CD4-positive, alpha-beta T cell treated with Interleukin-6 for 4 hours (primary cell): ENCODE results near the gene PFN4.
"Not testable (repeated sequence)": the region's sequence is repeated elsewhere in the genome, so short reads cannot be mapped to it uniquely, and the experiment has no call there.

Source experiments
- DNase-seq: peaks from one replicate; pipeline ENCODE4 v3.0.0-alpha.2; 2020; ENCODE audit warnings: mixed read lengths

Gene PFN4

GRCh38 chr2:24110660-24111303 is 12.4 kb downstream of the PFN4 start:
- no peak for DNase-seq

GRCh38 chr2:24109431-24109830 is 13.7 kb downstream of the PFN4 start:
- not testable (repeated sequence) for DNase-seq

GRCh38 chr2:24107336-24107735 is 15.8 kb downstream of the PFN4 start:
- no peak for DNase-seq

GRCh38 chr2:24106786-24107185 is 16.3 kb downstream of the PFN4 start:
- no peak for DNase-seq

GRCh38 chr2:24105816-24106215 is 17.3 kb downstream of the PFN4 start:
- DNase-seq = no peak

- no peak for DNase-seq
Measured at GRCh38 chr2:24104906-24105305, 18.2 kb downstream of the PFN4 start.

GRCh38 chr2:24104110-24104650 is 19.0 kb downstream of the PFN4 start:
- no peak for DNase-seq

GRCh38 chr2:24102677-24103076 is 20.5 kb downstream of the PFN4 start:
- no peak for DNase-seq

GRCh38 chr2:24101992-24102391 is 21.1 kb downstream of the PFN4 start:
- no peak for DNase-seq

- DNase-seq = not testable (repeated sequence)
Measured at GRCh38 chr2:24100732-24101131, 22.4 kb downstream of the PFN4 start.

GRCh38 chr2:24095171-24095677 is 27.9 kb downstream of the PFN4 start:
- not testable (repeated sequence) for DNase-seq

- DNase-seq = not testable (repeated sequence)
Measured at GRCh38 chr2:24093270-24093669, 29.9 kb downstream of the PFN4 start.

- no peak for DNase-seq
Measured at GRCh38 chr2:24088821-24089359, 34.2 kb downstream of the PFN4 start.

- no peak for DNase-seq
Measured at GRCh38 chr2:24087032-24087431, 36.1 kb downstream of the PFN4 start.

- no peak for DNase-seq
Measured at GRCh38 chr2:24086241-24086640, 36.9 kb downstream of the PFN4 start.

- no peak for DNase-seq
Measured at GRCh38 chr2:24085200-24085489, 38.0 kb downstream of the PFN4 start.

GRCh38 chr2:24084386-24085199 is 38.5 kb downstream of the PFN4 start, which contains the start of gene TP53I3:
TSS of gene TP53I3 (minus strand) at chr2:24084834. CDS start at chr2:24084326, 508 bp downstream.
- peak; percentile 84 for DNase-seq

GRCh38 chr2:24083567-24084385 is 39.4 kb downstream of the PFN4 start:
- DNase-seq = no peak

GRCh38 chr2:24082787-24083566 is 40.2 kb downstream of the PFN4 start:
- no peak for DNase-seq

GRCh38 chr2:24080701-24081100 is 42.4 kb downstream of the PFN4 start:
- no peak for DNase-seq

- DNase-seq = no peak
Measured at GRCh38 chr2:24077879-24078278, 45.3 kb downstream of the PFN4 start.

GRCh38 chr2:24077535-24077877 is 45.6 kb downstream of the PFN4 start:
- no peak for DNase-seq
